RWPE1 (cell line): ENCODE measurements around the gene BMAL1.
A peak's percentile ranks its signal among the peaks of the same experiment; 100 is the strongest.

Experiments used
- CTCF ChIA-PET: fragments of 350-600 bp; sonication (Branson Sonifier 250); formaldehyde crosslinking; extraction: SDS; loops from one replicate; lab custom pipeline; 2021; lab: Yijun Ruan, JAX
- POLR2A ChIA-PET: fragments of 400-600 bp; formaldehyde crosslinking; extraction: SDS; loops from one replicate; lab custom pipeline; 2020; ENCODE audit warnings: antibody characterized with exemption; ENCODE audit not compliant: low non-redundant PET; lab: Yijun Ruan, JAX
- DNase-seq: peaks from one replicate; pipeline ENCODE4 v3.0.0; 2012; ENCODE audit warnings: low spot score
- H3K27ac ChIP-seq: fragments of 450-650 bp; 2 replicates; pipeline ENCODE4 v1.5.1; 2017
- CTCF ChIP-seq: fragments of 450-650 bp; conservative IDR thresholded peaks from 2 replicates; pipeline ENCODE4 v1.5.1; 2017; ENCODE audit warnings: low read depth, mild to moderate bottlenecking

BMAL1 gene

DNA sequence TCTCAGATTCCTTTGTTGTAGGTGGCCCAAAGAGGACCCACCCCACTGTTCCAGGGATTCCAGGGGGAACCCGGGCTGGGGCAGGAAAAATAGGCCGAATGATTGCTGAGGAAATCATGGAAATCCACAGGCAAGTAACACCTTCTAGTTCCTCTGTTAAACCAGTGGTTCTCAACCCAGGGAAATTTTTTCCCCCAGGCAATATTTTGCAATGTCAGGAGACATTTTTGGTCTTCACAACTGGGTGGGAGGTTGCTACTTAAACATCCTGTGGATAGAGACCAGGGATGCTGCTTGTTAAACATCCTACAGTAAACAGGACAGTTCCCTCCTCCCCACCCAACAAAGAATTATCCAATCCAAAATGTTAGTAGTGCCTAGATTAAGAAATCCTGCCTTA lies 100.7 kb downstream of the BMAL1 start:
- no peak for TF ChIP-seq CTCF
- no peak overlapping the region for H3K27ac ChIP-seq
- ChIA-PET POLR2A (no interaction called here), CTCF (no interaction called here)
- no peak for DNase-seq

DNA sequence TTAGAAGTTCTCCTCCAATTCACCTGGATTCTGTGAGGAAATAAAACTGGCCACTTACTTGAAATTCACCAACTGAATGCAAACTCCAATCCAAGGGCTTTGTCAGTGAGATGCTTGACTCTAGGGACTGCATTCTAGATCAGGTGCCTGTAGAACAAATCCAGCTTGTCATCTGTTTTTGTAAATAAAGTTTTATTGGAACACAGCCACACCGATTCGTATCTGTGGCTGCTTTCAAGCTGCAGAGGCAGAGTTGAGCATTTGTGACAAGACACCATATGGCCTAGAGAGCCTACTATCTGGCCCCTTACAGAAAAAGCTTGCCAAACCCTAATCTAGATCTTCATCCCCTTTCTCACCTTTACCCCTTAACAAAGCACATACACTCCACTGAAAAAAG lies 103.1 kb downstream of the BMAL1 start:
- ChIA-PET CTCF (no interaction called here), POLR2A (no interaction called here)
- TF ChIP-seq CTCF = no peak
- H3K27ac ChIP-seq = no peak overlapping the region
- DNase-seq = no peak

DNA sequence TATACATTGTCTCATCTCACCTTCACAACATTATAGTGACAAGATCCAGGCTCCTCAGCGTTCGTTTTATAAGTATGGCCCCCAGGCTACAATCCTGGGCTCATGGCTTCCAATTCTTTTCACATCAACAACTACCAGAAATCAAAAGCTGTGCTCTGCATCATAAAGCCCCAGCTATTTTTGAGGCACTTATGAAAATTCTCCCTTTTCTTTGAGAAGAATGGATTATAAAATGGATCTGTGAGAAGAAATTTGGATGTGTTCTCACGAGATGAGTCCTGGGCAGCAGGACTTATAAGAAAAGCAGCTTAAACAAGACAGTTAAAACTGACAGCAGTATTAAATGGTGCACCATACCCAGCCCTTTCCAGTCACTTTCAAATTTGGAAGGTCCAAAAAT lies 105.2 kb downstream of the BMAL1 start:
- TF ChIP-seq CTCF = no peak
- no peak for DNase-seq
- ChIA-PET CTCF (interaction anchor here (1.2 kb wide), 1 partner anchor 172 kb away, joined by 3 read pairs; no protein-coding TSS in a partner anchor), POLR2A (no interaction called here)
- no peak overlapping the region for H3K27ac ChIP-seq

GRCh38 chr11:13384908-13385640 lies 107.5 kb downstream of the BMAL1 start:
- ChIA-PET POLR2A (interaction anchor here (0.7 kb wide), 1 partner anchor 8 kb away, joined by 3 read pairs; no protein-coding TSS in a partner anchor), CTCF (interaction anchor here (0.6 to 2.3 kb wide), 7 partner anchors 9 to 894 kb away, joined by 3 to 11 read pairs (median 4); no protein-coding TSS in a partner anchor)
- peak; percentile 78 for TF ChIP-seq CTCF
- peak; percentile 42 for DNase-seq
- no peak overlapping the region for H3K27ac ChIP-seq

- CTCF ChIA-PET = interaction anchor here (0.7 to 2.3 kb wide), 4 partner anchors 13 to 864 kb away, joined by 4 to 11 read pairs (median 6); no protein-coding TSS in a partner anchor
- DNase-seq = no peak
- POLR2A ChIA-PET = no interaction called here
Measured at GRCh38 chr11:13386567-13386966, 109.0 kb downstream of the BMAL1 start.

DNA sequence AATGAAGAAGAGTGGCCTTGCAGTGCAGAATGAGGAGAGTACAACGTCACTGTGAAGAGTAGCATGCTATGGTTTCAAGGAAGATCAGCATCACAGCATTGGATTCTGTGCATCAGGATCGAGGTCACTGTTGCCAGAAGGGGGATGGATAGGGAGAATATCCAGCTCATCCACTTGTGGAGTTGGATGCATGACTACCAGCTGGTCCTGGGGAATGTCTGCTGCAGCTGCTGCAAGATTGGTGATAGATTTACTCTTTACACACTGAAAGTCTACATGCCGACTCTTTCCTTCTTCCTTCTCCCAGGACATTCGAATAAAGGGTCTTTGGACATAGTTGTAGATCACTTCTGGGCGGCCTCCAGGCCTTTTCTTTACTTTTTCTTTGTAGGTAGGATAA lies 111.2 kb downstream of the BMAL1 start:
- no peak overlapping the region for H3K27ac ChIP-seq
- ChIA-PET CTCF (interaction anchor here (0.6 kb wide), 1 partner anchor 238 kb away, joined by 4 read pairs; no protein-coding TSS in a partner anchor), POLR2A (no interaction called here)
- no peak for TF ChIP-seq CTCF
- no peak for DNase-seq

More at GRCh38 chr11:13386567-13386966, 109.0 kb downstream of the BMAL1 start:
- H3K27ac ChIP-seq = no peak overlapping the region
- no peak for TF ChIP-seq CTCF
